ENCODE data around the gene RESP18. TPM values are rescaled to one million over a fixed set of nuclear protein-coding genes. Genes with fewer than 3 reads are reported as not detected.

Gene RESP18
- total RNA-seq, 1 donor from 2014 or later = not detected

DNA sequence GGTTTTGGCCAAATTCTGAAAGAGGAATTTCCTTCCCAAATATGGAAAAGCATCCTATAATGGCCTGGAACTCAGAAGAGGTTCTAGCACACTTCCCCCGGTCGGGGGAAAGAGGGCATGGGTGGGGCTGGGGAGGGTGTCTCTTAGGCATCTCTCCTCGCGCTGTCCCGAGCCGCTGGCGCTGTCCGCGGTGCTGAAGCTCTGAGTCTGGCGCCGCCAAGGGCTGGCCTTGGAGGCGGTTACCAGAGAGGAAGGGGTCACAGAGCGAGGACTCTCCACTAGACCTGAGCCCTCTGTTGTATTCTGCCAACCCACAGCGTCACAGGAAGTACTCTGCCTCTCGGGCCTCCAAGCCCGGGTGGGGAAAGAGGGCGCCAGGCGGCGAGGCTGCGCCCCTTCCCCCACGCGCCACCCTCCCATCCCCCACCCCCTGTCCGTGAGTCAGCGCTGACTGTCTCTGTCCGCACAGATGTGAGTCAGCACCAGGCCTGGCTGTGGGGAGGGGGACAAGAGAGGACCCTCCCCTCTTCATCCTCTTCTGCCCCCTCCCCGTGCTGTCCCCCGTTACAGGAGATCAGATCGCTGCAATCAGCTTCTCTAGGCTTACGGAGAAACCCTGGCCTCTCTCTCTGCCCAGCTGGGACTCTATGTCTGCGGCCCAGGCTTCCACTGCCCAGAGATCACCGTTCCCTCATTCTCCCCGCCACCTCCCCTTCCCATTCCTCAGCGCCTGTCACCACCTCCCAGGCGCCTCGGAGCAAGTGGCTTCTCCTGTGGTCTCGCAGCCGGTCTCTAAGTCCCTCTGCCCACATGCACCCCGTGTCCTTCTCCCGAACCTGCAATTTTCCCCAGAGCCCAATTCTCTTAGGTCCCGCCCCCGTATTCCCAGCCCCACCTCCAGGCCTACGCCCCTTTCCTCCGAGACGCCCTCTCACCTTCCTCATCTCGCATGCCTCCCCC is 24.1 kb downstream of the RESP18 start:
- DNase-seq = peak; percentile 94
- intact Hi-C loops (cut with micrococcal nuclease) = no loop called here
- Mint-ChIP-seq H3K4me3 (no peak overlapping the region), H3K4me1 (no peaks in the 10 kb centered on the region), H3K9me3 (no peaks in the 10 kb centered on the region), H3K36me3 (ENCODE audit: low read depth) (no peaks in the 10 kb centered on the region), H3K27ac (no peak overlapping the region), H3K27me3 (peaks cover 51% of the 10 kb centered on the region)

GRCh38 chr2:219306047-219306446 is 26.5 kb downstream of the RESP18 start:
- Mint-ChIP-seq H3K4me3 (no peak overlapping the region), H3K27ac (no peak overlapping the region), H3K36me3 (ENCODE audit: low read depth) (no peaks in the 10 kb centered on the region), H3K4me1 (no peaks in the 10 kb centered on the region), H3K27me3 (peaks cover 62% of the 10 kb centered on the region), H3K9me3 (no peaks in the 10 kb centered on the region)
- no peak for DNase-seq
- intact Hi-C loops (cut with micrococcal nuclease) = no loop called here

DNA sequence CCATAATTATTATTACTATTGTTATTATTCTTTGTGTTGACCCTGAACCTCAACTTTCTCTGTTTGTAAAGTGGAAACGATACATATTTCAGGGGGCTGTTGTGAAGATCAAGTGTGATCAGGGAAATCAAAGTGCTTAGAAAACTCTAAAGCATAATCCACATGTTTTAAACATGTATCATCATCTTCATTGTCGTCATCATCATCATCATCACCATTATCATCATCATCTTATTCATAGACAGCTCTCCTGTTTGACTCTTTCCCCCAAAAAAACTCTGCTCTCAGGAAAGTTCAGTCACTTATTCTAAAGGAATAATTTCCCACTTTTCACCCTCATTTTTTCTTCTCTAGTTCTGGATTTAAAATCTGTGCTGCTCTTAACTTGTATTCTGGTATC is 28.3 kb downstream of the RESP18 start:
- peaks cover 54% of the 10 kb centered on the region for H3K27me3 Mint-ChIP-seq
- intact Hi-C loops (cut with micrococcal nuclease) = no loop called here

DNA sequence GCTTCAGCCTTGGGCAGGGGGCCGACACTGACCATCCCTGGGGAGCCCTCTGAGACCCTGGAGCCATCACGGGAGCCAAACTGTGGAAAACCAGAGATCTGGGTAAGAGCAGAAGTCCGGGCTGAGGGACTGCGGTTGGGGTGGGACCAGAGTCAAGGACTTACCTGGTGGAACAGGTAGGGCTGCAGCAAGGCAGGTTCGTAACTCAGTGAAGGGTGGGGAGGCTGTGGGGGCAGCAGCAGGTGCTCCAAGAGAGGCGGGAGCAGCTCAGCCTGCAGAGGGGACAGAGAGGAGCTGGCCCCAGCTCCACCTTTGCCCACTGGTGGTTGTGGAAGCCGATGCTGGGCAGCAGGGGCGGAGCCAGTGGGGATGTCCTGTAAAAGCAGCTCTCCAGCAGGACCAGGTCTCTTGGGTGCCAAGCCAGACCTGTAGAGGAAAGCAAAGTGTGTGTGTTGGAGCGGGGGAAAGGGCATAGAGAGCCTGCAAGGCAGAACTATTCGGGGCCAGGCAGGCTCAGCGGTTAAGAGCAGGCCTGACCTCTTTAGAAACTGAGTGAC is 30.1 kb downstream of the RESP18 start:
- Mint-ChIP-seq H3K4me1 (peaks cover 5% of the 10 kb centered on the region), H3K36me3 (ENCODE audit: low read depth) (no peaks in the 10 kb centered on the region), H3K27me3 (peaks cover 48% of the 10 kb centered on the region), H3K4me3 (no peak overlapping the region), H3K9me3 (no peaks in the 10 kb centered on the region), H3K27ac (no peak overlapping the region)
- intact Hi-C loops (cut with micrococcal nuclease) = no loop called here
- no peak for DNase-seq

More for the DNA sequence above, 28.3 kb downstream of the RESP18 start:
- Mint-ChIP-seq H3K27ac (no peak overlapping the region), H3K36me3 (ENCODE audit: low read depth) (no peaks in the 10 kb centered on the region), H3K4me3 (no peak overlapping the region), H3K4me1 (no peaks in the 10 kb centered on the region), H3K9me3 (no peaks in the 10 kb centered on the region)
- DNase-seq = no peak

DNA sequence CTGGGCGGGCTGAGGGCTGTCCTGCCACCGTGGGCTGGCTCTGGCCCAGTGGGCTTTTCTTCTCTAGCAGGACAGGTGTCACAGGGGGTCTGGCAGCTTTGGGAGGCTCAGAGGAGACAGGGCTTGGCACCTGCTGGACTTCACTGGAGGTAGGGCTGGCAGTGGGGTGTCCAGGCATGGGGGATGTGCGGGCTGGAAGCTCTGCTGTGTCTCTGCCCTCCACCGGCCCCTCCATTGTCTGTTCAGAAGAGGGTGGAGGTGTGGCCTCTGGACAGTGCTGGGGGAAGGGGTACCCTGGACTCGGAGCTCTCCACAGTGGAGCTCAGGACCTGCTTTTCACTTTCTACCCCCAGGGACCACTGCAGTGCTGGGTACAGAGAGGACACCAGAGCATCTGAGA is 32.5 kb downstream of the RESP18 start:
- intact Hi-C loops (cut with micrococcal nuclease) = no loop called here
- Mint-ChIP-seq H3K36me3 (ENCODE audit: low read depth) (no peaks in the 10 kb centered on the region), H3K9me3 (no peaks in the 10 kb centered on the region), H3K4me1 (peaks cover 10% of the 10 kb centered on the region), H3K27ac (no peak overlapping the region), H3K27me3 (peaks cover 33% of the 10 kb centered on the region), H3K4me3 (no peak overlapping the region)
- no peak for DNase-seq

GRCh38 chr2:219299372-219299760 is 33.2 kb downstream of the RESP18 start:
- Mint-ChIP-seq H3K36me3 (ENCODE audit: low read depth) (no peaks in the 10 kb centered on the region), H3K9me3 (no peaks in the 10 kb centered on the region), H3K4me1 (peaks cover 13% of the 10 kb centered on the region), H3K27ac (no peak overlapping the region), H3K27me3 (peaks cover 29% of the 10 kb centered on the region), H3K4me3 (peak overlapping the region; percentile 47)
- DNase-seq = no peak
- intact Hi-C loops (cut with micrococcal nuclease) = no loop called here

DNA sequence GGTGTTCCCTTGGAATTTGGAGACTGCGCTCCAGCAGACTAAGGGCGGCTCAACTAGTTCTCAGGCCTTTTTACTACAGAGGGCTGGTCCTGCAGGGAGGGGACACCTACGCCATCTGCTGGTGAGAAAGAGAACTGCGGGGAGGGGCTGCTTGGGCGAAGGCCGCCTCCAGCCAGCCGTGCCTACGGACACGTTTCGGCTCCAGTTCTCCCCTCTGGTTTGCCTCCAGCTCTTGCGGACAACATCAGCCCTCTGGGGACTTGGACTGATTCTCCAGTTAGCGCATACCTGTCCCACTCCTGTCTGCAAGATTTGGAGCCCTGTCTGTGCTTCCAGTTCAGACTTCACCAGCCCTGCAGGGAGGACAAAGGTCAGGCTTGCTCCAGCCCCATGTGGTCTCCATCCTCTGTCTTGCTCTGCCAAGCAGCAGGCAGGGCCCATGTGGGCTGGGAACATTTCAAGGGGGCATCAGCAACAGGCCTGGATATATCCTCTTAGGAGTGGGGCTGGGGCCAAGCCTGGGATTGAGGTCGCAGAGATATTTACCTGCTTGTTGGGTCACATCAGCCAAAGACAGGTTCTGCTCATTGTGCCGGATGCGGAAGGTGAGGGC is 33.7 kb downstream of the RESP18 start:
- Mint-ChIP-seq H3K9me3 (no peaks in the 10 kb centered on the region), H3K4me1 (peaks cover 17% of the 10 kb centered on the region), H3K4me3 (peak overlapping the region; percentile 47), H3K36me3 (ENCODE audit: low read depth) (no peaks in the 10 kb centered on the region), H3K27ac (no peak overlapping the region), H3K27me3 (peaks cover 27% of the 10 kb centered on the region)
- intact Hi-C loops (cut with micrococcal nuclease) = loop anchor here (1.0 kb wide), 2 partner anchors 20 to 139 kb away; partner anchors contain the start of genes DNAJB2 and NHEJ1
- DNase-seq = peak; percentile 97

DNA sequence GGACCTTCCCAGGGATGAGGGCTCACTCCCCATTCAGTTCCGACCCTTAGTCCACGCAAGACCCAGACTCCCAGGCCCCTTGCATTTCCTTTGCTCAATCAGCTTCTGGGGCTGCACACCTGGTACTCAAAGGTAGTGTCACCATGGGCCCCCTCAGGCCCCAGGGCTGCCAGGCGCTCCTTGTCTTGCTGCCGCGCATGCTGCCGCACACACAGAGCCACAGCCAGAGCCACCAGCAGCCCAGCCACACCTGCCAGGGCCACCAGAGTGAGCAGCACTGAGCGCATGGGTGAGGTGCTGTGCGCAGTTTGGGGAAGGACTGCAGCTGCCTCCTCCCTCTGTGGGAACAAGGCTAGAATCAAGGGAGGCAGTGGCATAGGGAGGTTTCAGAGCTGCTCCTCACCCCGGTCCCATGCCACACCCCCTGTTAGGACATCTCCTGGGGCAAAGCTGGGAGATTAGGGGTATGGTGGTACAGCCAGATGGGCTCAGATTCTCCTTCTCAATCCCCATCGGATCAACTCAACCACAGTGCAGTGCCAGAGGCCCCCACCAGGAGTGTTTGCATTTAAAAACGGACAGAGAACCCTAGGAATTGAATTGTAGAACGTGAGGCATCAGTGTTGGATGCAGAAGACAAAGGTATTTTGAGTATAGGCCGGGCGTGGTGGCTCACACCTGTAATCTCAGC is 34.6 kb downstream of the RESP18 start:
- H3K27me3 Mint-ChIP-seq = peaks cover 21% of the 10 kb centered on the region
- no peaks in the 10 kb centered on the region for H3K36me3 Mint-ChIP-seq (ENCODE audit: low read depth)
- no peak overlapping the region for H3K4me3 Mint-ChIP-seq
- H3K9me3 Mint-ChIP-seq = no peaks in the 10 kb centered on the region
- peaks cover 17% of the 10 kb centered on the region for H3K4me1 Mint-ChIP-seq
- intact Hi-C loops (cut with micrococcal nuclease) = loop anchor here (1.0 to 2.0 kb wide), 3 partner anchors 19 to 239 kb away; partner anchors contain the start of genes DNAJB2 and NHEJ1
- DNase-seq = no peak
- H3K27ac Mint-ChIP-seq = no peak overlapping the region

DNA sequence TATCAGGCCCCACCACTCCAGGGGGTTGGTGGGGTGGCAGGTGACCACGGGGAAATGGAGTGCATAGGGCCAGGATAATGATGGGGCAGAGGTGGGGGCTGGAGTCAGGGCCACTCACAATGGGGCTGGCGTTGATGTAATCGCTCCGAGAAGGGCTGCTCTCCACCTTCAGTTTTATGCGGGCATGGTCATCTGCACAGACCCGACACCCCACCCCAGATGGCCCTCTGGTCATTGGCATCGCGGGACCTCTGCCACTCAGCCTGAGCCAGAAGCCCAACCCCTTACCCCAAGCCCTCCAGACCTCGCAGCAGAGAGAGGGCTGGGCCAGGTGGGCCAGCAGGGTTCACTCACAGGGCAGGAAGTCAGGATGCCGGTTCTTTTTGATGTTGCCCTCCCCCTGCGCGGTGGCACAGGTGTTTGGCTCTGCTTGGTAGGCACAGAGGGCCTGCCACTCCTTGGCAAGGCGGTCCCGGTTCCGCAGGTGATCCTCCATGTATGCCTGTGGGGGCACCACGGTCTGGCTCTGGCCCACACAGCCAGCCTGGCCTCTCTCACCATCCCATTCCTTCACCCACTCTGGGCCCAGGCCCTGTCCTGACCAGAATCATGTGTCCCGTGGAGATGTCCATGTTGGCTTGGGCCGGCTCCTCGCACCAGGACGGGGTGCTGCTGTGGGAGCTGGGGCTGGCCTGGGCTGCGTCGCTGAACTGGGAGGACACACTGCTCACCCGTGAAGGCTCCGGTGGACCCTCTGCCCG is 35.7 kb downstream of the RESP18 start:
- Mint-ChIP-seq H3K9me3 (no peaks in the 10 kb centered on the region), H3K27ac (no peak overlapping the region), H3K27me3 (peaks cover 17% of the 10 kb centered on the region), H3K36me3 (ENCODE audit: low read depth) (no peaks in the 10 kb centered on the region), H3K4me3 (no peak overlapping the region), H3K4me1 (peaks cover 17% of the 10 kb centered on the region)
- intact Hi-C loops (cut with micrococcal nuclease) = loop anchor here (2.0 kb wide), 1 partner anchor 238 kb away; no protein-coding TSS in a partner anchor
- DNase-seq = no peak

DNA sequence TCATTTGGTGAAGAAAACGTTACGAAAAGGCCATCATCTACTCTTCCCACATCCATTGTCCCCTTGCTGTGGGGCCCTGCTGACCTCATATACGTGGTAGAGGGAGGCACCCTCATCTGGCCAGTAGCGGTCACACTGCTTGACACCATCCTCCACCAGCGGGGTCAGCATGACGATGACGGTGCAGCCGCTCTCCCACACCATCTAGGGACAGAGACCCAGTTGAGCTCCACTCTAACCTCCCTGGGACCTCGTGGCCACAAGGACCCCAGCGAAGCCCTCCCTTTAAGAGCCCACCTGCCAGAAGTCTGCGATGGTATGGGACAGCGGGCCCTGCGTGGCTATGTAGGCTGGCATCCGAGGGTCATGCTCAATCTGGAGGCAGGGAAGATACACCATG is 36.4 kb downstream of the RESP18 start:
- Mint-ChIP-seq H3K4me1 (peaks cover 17% of the 10 kb centered on the region), H3K9me3 (no peaks in the 10 kb centered on the region), H3K36me3 (ENCODE audit: low read depth) (no peaks in the 10 kb centered on the region), H3K27me3 (peaks cover 11% of the 10 kb centered on the region), H3K27ac (no peak overlapping the region), H3K4me3 (no peak overlapping the region)
- no peak for DNase-seq
- intact Hi-C loops (cut with micrococcal nuclease) = loop anchor here (2.0 kb wide), 1 partner anchor 237 kb away; no protein-coding TSS in a partner anchor

GRCh38 chr2:219294356-219295351 is 37.9 kb downstream of the RESP18 start:
- peaks cover 17% of the 10 kb centered on the region for H3K4me1 Mint-ChIP-seq
- H3K36me3 Mint-ChIP-seq (ENCODE audit: low read depth) = no peaks in the 10 kb centered on the region
- peaks cover 6% of the 10 kb centered on the region for H3K27me3 Mint-ChIP-seq
- intact Hi-C loops (cut with micrococcal nuclease) = loop anchor here (1.0 to 2.0 kb wide), 6 partner anchors 15 to 118 kb away; partner anchors contain the start of genes ABCB6, CNPPD1, DNAJB2 and DNPEP
- peak overlapping the region; percentile 97 for H3K27ac Mint-ChIP-seq
- peak; percentile 97 for DNase-seq
- H3K9me3 Mint-ChIP-seq = no peaks in the 10 kb centered on the region
- peak overlapping the region; percentile 84 for H3K4me3 Mint-ChIP-seq

DNA sequence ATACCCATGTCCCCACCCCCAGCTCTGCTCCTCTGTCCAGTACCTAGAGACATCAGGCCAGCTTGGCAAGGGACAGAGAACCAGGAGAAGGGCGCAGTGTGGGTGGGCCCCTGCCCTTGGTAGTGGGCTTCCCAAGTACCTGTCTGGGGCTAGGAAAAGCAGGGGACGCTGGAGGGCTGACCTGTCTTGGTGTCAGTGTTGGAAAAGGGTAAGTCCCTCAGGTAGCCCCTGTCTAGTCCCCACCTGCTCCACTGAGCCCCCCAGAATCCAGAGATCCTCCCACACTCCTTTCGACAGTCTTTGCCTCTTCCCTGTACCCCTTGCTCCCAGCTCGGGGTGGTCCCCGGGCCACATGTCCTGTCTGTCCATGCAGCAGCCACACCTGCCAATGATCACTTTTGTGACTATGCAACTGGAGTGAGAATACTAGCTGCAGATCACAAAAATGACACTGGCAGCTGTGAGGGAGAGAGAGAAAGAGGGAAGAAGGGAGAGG is 38.8 kb downstream of the RESP18 start:
- H3K27ac Mint-ChIP-seq = peak overlapping the region; percentile 97
- peaks cover 13% of the 10 kb centered on the region for H3K4me1 Mint-ChIP-seq
- H3K36me3 Mint-ChIP-seq (ENCODE audit: low read depth) = no peaks in the 10 kb centered on the region
- H3K27me3 Mint-ChIP-seq = peaks cover 1% of the 10 kb centered on the region
- DNase-seq = no peak
- H3K9me3 Mint-ChIP-seq = no peaks in the 10 kb centered on the region
- H3K4me3 Mint-ChIP-seq = peak overlapping the region; percentile 84
- intact Hi-C loops (cut with micrococcal nuclease) = loop anchor here (1.0 to 2.0 kb wide), 5 partner anchors 14 to 117 kb away; partner anchors contain the start of genes ABCB6, CNPPD1, DNAJB2 and DNPEP

Measured in activated CD4-positive, alpha-beta T cell treated with anti-CD3 and anti-CD28 coated beads, Interleukin-2, amount 10 ng/mL, durations not matched to agents 24 days and 14 days (primary cell).